Fibroblast of villous mesenchyme (primary cell): ENCODE results near the gene PHF13. TPM values are rescaled to one million over a fixed set of nuclear protein-coding genes. Genes with fewer than 3 reads are reported as not detected.

Experiments
- DNase-seq: peaks from one replicate; pipeline ENCODE4 v3.0.0-alpha.2; 2010; ENCODE audit warnings: low read depth
- H3K4me3 ChIP-seq: 2 replicates; pipeline ENCODE4 v1.5.1; 2011; ENCODE audit warnings: low read depth, mild to moderate bottlenecking, low read length
- total RNA-seq: library from RNA; depleted of rRNA; stranded (reverse); fragments of >200 nt; gene quantifications from 2 replicates; pipeline ENCODE4 v1.2.3, GENCODE V29; 2012
- TF ChIP-seq, protein P1 (sequence below): IDR thresholded peaks from 2 replicates; pipeline ENCODE4 v1.5.1; 2012; ENCODE audit warnings: low read depth, mild to moderate bottlenecking, low read length; ENCODE audit not compliant: insufficient read depth

Gene PHF13
- total RNA-seq, 1 donor, result 16.8 TPM

GRCh38 chr1:6602669-6603237 lies 10.8 kb upstream of the PHF13 start, which contains the start of gene KLHL21:
TSS of gene KLHL21 (minus strand) at chr1:6602869. CDS start at chr1:6602817, 52 bp downstream.
- DNase-seq, result peak; percentile 90
- TF ChIP-seq, protein P1, sequence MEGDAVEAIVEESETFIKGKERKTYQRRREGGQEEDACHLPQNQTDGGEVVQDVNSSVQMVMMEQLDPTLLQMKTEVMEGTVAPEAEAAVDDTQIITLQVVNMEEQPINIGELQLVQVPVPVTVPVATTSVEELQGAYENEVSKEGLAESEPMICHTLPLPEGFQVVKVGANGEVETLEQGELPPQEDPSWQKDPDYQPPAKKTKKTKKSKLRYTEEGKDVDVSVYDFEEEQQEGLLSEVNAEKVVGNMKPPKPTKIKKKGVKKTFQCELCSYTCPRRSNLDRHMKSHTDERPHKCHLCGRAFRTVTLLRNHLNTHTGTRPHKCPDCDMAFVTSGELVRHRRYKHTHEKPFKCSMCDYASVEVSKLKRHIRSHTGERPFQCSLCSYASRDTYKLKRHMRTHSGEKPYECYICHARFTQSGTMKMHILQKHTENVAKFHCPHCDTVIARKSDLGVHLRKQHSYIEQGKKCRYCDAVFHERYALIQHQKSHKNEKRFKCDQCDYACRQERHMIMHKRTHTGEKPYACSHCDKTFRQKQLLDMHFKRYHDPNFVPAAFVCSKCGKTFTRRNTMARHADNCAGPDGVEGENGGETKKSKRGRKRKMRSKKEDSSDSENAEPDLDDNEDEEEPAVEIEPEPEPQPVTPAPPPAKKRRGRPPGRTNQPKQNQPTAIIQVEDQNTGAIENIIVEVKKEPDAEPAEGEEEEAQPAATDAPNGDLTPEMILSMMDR, result no peak
- H3K4me3 ChIP-seq, result peak within 1 kb of the TSS; percentile 93

DNA sequence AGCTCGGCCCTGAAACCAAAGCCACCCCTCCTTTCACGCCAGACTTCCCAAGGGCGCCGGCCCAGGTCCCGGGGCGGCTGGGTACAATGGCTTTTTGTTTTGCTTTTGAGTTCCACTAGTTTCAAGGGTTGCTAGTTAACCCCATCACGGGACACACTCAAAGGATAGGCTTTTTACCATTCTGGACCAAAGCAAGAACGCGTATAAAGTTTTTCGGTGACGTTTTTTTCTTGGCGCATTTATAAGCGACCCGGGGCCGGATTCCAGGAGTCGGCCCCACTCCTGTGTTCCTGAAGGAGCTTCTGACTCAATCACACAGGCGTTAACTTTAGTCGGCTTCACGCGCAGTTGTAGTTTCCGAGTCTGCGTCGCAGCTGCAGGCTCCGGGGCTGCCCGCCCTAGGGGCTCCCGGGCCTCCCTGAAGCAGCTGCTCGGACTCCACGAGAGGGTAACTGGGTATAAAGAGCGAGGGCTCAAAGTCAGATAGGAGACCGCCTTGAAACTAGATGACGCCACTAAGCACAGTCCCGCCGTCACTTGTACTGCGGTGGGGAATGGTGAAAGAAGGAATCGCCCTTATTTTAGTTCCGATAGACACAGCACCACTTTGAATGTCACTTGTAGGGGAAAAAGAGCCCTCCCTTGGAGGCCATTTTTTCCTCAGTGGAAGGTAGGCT lies 10.2 kb upstream of the PHF13 start:
- H3K4me3 ChIP-seq, result peak overlapping the region; percentile 57
- DNase-seq, result peak; percentile 86
- TF ChIP-seq, protein P1, result no peak

GRCh38 chr1:6603915-6604558 lies 9.5 kb upstream of the PHF13 start:
- DNase-seq, result peak; percentile 81
- TF ChIP-seq, protein P1, result no peak

DNA sequence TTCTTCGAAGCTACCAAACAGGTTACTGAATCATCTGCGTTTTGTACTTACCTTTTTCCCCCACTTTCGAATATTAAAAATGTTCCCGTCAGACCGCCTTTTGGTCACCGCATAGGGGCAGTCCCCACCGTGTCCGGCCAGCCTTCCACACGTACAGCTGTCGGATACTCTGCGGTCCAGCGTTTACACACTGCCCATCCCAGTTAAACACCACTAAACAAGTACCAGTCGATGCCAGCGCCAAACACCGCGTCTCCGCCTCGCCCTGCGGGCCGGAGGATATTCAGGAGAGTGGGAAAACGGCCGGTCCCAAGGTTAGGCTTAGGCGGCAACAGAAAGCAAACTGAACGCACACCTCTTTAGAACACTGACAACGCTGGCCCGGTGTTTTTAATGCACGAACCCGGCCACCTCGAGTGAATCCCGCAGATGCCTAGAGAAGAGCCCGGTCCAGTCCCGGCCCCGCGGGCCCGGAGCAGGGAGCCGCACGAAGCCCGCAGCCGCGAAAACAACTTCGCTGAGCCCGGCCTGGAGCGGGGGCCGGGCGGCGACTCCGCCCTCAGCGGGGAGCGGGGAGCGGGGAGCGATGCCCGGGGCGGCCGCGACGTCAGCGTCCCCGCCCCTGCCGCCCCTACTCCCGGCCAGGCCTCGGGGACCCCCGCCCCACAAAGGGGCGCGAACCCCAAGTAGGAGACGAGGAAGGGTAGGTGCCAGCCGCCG lies 730 bp upstream of the PHF13 start:
- peak; percentile 55 for DNase-seq
- peak overlapping the region; percentile 87 for H3K4me3 ChIP-seq
- TF ChIP-seq, protein P1, result no peak

More at GRCh38 chr1:6603915-6604558, 9.5 kb upstream of the PHF13 start:
- peak overlapping the region; percentile 57 for H3K4me3 ChIP-seq

GRCh38 chr1:6614019-6614928 lies 743 bp downstream of the PHF13 start:
- DNase-seq, result peak; percentile 42
- TF ChIP-seq, protein P1, result no peak
- H3K4me3 ChIP-seq, result peak overlapping the region; percentile 73
